TTC549 (cell line): ENCODE measurements around the gene SRSF8.
"Not testable (repeated sequence)": the region's sequence is repeated elsewhere in the genome, so short reads cannot be mapped to it uniquely, and the experiment has no call there.

Source experiments
- FAIRE-seq: peaks from 2 replicates; lab custom pipeline; 2012; peaks lifted over from hg19 to GRCh38; lab: Jason Lieb, UNC

The SRSF8 gene

GRCh38 chr11:95097209-95097608 is 30.5 kb downstream of the SRSF8 start:
- no peak for FAIRE-seq

GRCh38 chr11:95098826-95099225 is 32.1 kb downstream of the SRSF8 start:
- no peak for FAIRE-seq

- no peak for FAIRE-seq
Observed at GRCh38 chr11:95100191-95100648, 33.5 kb downstream of the SRSF8 start.

- no peak for FAIRE-seq
Observed at GRCh38 chr11:95100856-95101507, 34.3 kb downstream of the SRSF8 start.

GRCh38 chr11:95101935-95102334 is 35.2 kb downstream of the SRSF8 start:
- FAIRE-seq = no peak

GRCh38 chr11:95102733-95103132 is 36.0 kb downstream of the SRSF8 start:
- no peak for FAIRE-seq

GRCh38 chr11:95103701-95104100 is 37.0 kb downstream of the SRSF8 start:
- FAIRE-seq = no peak

GRCh38 chr11:95104121-95104830 is 37.6 kb downstream of the SRSF8 start:
- FAIRE-seq = no peak

- no peak for FAIRE-seq
Observed at GRCh38 chr11:95104856-95105255, 38.1 kb downstream of the SRSF8 start.

GRCh38 chr11:95108159-95108611 is 41.5 kb downstream of the SRSF8 start:
- FAIRE-seq = no peak

- no peak for FAIRE-seq
Observed at GRCh38 chr11:95108671-95109551, 42.2 kb downstream of the SRSF8 start.

- not testable (repeated sequence) for FAIRE-seq
Observed at GRCh38 chr11:95111471-95111870, 44.8 kb downstream of the SRSF8 start.

- no peak for FAIRE-seq
Observed at GRCh38 chr11:95111923-95112540, 45.3 kb downstream of the SRSF8 start.

- no peak for FAIRE-seq
Observed at GRCh38 chr11:95115597-95115996, 48.9 kb downstream of the SRSF8 start.

- FAIRE-seq = no peak
Observed at GRCh38 chr11:95119361-95120060, 52.8 kb downstream of the SRSF8 start.
